ENCODE data around the gene DDO.

DNA sequence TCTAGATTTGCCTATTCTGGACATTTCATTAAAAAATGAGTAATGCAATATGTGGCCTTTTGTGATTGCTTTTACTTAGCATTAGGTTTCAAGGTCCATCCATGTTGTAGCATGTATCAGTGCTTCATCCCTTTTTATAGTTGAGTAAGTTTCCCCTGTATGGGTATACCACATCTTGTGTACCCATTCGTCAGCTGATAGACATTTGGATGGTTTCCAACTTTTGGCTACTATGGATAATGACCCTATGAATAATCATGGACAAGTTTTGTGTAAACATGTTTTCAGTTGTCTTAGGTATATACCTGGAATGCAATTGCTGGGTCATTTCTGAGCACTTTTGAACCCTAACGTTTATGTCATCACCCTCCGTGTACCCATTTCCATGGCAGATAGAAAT, 72.6 kb downstream of the DDO start:
- TF ChIP-seq CTCF (optimal IDR thresholded peaks at IDR 0.05 in 1 of 3, IDR thresholded peaks at IDR 0.05 in 1 of 3, conservative IDR thresholded peaks at IDR 0.05 in 1 of 3; ENCODE audit: extremely low read depth in 1 of 3, insufficient read depth in 2 of 3, low read length in 3 of 3) (no peak), EZH2 (IDR thresholded peaks at IDR 0.05; ENCODE audit: low read length) (no peak)
